ENCODE data around the gene ZNF407.

ZNF407 gene

DNA sequence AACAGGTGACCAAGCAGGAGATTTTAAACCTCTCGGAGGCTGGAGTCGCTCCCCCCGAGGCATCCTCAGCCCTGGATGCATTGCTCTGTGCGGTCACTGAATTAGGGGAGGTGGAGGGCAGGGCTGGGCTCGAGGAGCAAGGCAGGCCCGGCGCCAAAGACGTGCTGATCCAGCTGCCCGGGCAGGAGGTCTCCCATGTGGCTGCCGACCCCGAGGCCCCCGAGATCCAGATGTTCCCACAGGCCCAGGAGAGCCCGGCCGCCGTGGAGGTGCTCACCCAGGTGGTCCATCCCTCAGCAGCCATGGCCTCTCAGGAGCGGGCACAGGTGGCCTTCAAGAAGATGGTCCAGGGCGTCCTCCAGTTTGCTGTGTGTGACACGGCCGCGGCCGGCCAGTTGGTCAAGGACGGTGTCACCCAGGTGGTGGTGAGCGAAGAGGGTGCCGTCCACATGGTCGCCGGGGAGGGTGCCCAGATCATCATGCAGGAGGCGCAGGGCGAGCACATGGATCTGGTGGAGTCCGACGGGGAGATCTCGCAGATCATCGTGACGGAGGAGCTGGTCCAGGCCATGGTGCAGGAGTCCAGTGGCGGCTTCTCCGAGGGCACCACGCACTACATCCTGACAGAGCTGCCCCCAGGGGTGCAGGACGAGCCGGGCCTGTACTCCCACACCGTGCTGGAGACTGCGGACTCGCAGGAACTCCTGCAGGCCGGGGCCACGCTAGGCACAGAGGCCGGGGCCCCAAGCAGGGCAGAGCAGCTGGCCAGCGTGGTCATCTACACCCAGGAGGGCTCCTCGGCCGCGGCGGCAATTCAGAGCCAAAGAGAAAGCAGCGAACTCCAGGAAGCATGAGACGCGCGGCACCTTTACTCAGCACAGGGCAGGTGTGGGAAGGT is 466.2 kb downstream of the ZNF407 start:
- DNase-seq, result no peak

DNA sequence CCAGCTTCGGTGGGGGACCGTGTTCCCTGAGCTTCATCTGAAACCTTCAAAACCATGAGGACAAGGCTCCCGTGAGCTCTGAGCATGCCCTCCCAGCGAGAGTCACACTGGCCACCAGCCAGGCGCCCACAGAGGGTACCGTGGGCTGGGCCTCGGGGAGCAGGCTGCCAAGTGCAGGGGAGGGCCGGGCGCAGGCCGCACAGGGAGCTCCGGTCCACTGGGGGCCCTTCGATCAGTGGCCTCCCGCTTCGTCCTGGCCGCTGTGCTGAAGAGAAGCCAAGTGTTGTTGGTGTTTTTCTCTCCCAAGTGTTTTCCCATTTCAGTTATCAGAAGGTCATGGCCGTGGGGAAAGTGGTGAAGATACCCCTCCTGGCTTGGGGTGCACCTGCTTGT is 466.8 kb downstream of the ZNF407 start:
- DNase-seq, result no peak

DNA sequence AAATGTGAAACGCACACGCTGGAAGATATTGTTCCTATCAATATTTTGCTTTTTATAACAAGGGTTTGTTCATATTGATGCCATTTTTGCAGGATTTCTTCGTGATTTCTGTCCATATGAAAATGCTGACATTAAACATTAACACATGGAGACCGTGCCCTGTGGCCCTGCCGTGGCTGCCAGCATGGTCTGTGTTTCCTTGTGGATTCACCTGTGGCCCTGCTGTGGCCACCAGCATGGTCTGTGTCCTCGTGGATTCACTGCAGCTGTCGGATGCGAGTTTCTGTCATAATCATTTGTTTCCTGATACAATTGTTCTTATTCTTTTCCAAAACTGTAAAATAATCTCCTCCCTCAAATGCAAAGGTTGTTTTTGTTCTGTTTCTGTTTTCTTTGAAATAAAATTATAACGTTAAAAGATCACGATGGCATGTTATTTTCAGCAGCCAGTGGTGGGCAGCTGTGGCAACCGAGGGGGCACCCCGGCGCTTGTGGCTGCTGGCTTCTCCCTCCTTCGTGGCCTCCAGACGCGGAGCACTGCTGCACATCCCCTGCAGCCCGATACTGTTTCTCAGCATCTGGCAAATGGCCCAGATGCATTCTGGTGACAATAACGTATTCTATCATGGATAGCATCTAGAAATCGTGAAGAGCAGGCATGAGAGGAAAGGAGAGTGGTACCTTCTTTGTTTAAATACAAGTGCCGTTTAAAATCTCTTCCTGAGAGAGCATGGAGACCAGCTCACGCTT is 467.8 kb downstream of the ZNF407 start:
- DNase-seq, result no peak

DNA sequence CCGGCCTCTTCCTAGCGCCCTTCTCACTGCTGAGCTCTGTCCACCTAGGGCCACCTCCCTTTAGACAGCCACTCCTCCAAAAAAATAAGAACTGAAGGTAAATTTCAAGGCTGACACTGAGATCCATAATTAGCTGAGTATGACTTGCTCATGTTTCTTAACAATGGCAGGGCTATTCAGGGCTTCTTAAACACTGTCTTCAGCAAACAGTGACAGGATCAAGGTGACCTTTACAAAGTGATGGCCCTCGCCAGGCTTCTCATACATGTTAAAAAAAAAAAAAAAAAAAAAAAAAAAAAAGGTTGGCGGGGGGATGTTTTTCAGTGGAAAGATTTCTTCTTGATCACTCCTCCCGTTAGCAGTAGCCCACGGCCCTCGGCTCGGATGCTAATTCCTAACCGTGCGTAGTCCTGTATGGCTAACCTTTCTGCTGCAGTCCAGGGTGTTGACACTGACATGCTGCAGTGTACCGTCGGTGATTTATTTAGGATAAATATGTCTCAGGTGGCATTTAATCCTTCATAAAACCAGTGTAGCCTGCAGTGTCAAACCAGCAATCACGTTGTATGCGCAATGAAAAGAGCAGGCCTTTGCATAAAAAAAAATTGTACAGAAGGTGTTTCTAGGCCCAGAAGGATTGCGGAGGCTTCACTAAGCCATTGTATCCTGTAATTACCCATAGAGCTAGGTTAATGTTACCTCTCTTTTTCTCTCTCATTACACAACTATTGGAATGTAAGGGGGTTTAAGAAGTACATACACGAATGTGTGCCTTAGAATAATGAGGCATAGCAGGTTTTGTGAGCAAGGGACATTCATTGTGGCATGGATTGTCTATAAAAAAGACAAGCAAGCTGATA is 468.6 kb downstream of the ZNF407 start:
- DNase-seq, result no peak

DNA sequence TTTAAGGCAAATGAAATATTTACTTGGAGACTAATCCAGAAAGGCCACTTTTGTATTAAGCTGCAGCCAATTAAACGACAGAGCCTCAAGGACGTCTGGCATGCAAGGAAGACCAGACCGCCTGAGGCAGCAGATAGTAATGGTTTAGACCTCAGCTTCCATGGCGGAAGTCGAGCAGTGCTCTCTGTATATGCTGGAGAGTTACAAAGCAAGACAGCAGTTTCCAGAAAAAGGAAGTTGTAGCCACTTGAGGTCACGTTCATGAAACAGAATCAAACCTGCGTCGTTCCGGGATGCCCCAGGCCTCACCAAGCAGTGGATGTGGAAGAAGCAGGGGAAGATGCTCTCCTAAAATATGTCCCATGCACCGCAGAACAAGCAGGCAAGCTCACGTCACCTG is 469.3 kb downstream of the ZNF407 start:
- DNase-seq, result no peak

DNA sequence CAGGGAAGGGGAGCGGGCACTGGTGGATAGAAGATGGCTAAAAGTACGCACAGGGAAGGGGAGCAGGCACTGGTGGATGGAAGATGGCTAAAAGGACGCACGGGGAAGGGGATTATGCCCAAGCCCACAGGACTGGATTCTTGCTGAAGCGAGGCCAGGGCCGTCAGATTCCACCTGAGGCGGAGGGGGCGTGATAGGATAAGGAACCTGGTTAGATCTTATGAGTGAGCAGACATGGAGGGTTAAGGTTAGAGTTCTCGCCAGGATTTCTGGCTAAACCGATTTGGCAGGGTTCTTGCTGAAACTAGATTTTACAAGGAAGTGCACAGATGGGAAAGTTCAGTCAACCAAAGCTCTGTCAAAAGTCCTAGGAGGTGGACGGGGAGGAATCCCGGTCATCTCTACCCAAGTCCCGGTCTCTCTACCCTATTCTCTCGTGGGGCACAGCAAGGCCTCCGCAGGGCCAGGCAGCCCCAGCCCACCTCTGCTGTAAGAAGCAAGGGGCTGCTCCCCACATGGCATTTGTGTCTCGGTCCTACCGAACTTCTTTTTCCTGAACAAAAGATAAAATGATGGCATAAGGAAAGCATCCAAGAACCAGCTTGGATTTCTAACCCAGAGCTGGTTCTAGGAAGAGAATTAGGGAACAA is 470.5 kb downstream of the ZNF407 start:
- no peak for DNase-seq

DNA sequence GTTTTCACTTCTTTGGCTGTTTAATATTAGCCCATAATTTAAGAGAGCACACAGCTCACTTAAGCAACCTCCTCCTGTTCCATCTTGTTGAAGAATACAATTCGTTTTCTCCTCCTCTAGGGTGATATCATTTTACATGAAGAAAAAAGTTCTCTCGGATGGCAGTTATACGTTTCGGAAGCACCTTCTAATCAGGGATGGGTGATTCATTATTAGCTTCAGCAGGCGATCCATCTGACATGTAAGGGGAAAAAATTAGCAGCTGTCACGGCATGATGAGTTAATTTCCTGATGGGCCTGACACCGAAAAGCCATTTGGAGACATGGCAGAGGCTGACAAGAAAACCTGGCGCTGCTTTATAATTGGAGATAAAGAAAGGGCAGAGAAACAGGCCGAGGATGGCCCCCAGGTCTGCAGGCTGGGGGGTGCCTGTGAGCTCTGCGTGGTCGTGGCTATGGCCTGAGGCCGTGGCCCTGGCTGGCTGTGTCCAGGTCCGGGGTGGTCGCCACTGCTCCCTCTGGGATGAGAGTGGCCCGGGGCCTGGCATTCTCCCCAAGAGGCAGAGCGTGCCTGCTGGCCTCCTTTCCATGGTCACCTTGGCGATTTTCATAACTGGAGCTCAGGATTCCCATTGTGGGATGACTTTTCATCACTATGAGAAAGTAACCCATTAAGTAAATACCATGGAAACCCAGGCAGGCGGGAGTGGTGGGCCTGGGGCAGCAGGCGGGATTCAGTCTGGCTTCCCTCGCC is 471.2 kb downstream of the ZNF407 start:
- DNase-seq, result no peak

DNA sequence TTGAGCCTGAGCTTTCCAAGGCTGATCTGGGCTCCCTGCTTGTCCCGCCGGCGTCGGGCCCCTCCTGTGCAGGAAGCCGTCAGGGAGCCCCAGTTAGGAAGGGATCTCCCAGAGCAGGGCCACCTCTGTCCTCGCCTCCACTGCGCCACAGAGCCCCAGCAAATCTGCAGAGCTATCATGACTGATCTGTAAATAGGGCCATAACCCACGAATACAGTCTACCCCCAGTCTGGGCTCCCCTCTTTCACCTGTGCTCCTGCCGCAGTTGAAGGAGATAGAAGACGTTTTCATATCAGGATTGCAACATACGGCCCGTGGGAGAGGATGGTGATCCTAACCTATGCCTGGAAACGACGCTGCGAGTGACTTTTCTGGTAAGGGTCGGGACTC is 472.6 kb downstream of the ZNF407 start:
- no peak for DNase-seq

DNA sequence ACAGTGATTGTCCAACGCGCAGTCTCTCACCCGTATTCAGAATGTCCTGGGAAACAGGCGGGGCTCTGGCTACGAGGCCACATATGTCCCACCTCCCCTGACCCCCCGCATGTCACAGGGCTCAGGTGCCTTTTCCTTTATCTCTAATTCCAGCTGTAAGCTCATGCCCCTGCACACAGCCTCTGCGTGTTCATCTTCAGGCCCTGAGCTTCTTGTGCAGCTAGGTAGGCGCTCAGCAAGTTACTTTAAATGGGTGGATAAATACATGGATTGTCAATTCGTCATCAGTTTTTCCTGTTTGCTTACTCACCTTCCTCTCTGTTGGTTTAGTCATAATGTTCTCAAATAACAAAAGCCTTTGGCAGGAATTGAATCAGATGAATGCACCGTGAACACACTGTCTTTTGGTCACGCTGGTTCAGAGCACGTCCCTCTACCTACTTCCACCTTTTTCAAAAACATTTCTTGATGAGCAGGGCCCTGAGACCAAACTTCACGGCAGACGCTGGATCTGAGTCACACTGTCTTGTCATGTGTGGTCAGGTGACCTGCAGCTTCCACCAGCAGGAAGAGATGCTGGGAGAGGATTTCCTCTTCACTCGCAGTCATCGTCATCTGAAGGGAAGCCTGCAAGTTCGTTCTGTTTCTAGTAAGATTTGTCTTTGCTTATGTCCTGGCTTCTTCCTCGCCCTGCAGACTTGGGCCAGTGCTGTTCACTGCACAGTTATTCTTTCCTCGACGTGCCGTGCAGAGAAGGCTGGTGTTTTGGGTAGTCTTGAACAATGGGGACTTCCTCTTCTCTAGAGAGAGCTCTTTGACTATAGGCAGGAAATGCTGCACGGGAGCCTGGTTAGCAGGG is 473.2 kb downstream of the ZNF407 start:
- peak; percentile 68 for DNase-seq

DNA sequence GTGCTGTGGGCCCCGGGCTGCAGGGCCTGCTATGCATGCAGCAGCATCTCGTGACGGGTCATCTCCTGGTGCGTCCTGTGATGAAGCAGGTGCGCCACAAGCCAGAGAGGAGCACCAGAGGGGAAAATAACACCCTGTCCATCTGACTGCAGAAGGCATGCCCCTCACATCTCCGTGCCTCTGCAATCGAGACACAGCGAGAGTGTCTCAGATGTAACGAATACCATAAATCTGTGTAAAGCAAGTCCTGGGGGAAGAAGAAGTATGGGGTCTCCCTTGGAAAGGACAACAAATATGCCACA is 473.8 kb downstream of the ZNF407 start:
- no peak for DNase-seq

DNA sequence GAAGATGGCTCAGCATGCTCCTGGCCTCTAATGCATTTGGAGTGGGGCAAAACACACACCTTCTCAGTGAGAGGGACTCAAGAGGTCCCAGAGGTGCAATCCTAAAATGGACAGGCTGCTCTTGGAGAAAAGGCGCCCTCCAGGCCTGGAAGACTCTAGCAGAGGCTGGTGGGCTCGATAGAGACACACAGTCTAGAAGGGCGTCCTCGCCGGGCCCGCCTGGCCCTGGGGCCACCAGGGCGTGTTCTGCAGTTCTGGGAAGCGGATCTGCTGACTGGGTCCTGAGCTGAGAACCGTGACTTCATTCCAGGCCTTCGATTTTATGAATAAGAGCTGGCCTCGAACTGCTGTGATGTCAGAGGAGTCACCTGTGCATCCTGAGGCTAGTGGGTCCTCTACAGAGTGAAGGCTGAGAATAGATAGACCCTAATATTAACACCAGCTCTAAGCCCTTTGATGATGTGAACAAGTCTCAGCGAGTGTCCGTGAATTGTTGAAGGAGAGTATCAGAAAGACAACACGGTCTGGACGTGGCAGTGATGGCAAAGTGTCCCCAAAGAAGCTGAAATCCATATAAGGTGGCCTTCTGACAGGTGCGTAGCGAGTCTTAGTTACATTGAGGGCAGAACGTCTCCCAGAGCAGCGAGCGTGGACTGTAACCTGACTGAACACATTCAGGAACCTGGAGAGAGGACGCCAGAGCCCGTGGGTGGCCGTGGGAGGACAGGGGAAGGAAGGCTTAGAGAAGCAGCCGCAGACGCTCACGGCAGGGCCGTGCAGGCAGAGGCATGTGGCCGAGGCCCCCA is 474.4 kb downstream of the ZNF407 start:
- no peak for DNase-seq

DNA sequence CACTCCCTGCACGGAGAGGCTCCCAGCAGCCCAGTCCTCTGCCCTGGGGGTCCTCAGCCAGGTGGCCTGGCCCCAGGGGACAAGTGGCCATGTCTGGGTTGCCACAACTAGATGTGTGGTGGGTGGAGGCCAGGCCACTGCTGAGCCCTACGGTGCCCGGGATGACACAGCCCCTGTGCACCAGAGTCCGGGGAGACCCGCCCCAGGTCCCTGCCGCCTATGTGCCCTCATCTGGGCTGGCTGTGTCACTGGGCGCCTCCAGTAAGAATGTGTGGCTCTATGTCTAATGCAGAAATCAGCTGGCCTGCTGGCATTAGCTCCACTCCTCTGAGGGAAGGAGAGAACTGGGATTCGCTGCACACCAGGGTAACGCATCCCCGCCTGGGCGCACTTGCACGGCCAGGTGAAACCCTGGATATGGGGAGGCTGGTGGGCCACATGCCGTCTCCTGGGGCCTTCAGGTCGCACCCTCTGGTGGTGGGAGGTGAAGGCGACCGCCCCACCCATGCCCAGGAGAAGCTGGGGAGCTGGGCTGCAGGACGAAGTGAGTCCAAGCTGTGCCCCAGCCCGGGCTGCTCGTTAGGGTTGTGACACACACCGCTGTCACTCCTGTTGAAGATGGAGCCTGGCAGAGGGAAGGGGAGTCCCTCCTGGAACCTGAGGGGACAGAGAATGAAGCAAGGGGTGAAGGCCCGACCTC is 475.2 kb downstream of the ZNF407 start:
- DNase-seq, result no peak

DNA sequence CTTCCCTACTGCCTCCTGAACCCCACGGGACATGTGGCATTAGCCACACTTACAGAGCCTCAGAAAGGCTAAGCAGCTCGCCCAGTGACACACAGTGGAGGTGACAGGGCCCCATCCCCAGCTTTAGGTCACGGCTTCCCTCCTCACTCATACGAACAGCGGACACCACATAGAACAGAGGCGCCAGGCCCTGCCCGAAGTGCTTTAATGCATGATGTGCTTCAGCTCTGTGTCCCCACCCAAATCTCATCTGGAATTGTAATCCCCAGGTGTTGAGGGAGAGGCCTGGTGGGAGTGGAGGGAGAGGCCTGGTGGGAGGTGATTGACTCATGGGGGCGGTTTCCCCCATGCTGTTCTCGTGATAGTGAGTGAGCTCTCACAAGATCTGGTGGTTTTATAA is 476.0 kb downstream of the ZNF407 start:
- no peak for DNase-seq

DNA sequence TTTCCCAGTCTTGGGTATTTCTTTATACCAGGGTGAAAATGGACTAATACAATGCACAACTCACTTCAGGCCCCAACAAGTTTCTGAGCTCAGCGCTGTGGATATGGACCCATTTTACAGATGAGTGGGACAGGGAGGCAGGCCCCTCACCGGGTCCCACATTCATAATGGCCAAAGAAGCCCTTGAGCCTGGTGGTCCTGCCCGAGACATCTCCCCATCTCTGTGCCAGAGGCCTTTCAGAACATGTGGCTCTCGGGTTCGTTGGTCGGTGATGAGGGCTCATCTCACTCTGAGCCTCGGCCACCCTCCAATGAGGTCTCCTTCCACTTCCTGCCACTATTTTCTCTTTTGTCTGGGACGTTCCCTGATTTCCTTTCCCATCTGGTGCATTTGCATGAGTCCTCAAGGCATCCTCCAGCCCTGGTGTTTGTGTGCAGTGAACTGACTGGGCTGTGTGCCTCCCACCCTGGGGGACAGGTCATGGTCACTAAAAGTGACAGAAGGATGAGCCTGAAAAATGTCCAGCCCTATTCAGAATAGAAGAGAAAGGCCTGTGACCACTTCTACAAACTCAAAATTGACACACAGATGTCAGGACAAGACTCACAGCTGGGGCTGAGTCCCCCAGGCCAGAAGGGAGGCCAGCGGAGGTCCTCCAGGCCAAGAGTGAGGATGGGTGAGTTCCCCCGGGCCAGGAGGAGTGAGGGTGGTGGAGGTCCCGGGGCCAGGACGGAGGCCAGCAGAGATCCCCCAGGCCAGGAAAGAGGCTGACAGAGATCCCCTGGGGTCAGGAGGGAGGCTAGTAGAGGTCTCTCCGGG is 476.7 kb downstream of the ZNF407 start:
- DNase-seq, result no peak

DNA sequence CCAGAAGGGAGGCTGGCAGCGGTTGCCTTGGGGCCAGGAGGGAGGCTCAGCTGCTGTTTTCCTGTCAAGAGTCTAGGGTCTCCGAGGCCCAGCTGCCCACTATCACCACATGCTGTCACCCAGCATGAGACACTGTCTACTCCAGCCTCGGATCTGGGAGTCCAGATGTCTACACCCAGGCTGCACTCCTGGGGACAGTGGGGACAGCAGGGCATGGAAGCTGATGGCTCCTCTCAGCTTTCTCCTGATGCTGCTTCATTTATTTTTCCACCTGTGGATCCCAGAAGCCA is 477.3 kb downstream of the ZNF407 start:
- no peak for DNase-seq

DNA sequence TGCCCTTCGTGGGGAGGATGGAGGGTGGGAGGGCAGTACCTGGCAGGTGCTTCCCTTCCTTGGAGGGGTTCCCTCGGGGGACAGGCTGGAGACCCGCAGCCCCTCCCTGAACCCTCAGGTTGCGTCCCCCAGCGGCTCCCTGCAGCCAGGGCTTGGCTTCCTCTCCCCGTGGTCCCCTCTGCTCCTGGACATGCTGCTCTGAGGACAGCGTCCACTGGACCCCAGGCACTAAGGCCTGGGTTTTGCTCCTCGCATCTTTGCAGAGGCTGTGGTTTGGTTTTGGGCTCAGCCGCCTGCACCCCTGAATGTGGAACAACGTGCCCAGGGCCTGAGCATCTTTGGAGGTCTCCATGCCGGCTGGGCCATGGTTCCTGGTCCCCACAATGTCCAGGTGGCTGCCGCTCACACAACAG is 477.8 kb downstream of the ZNF407 start:
- no peak for DNase-seq

DNA sequence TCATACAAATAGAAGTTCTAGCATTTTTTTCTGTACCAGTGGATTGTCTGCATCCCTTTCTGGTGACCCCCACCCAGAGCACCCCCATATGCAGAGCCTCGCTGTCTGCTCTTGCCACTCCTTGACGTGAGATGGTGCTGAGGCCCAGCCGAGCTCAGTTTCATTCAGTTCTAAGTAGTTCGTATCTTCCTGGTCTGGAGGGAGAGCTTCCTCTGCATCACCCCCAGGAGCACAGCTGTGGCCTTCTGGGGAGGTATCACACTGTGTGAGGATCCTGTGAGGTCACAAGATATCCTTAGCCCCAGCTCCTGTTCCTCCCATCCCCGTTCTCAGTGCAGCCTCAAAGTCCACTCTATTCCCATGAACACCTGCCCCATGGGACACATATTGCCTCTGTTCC is 478.6 kb downstream of the ZNF407 start:
- no peak for DNase-seq

DNA sequence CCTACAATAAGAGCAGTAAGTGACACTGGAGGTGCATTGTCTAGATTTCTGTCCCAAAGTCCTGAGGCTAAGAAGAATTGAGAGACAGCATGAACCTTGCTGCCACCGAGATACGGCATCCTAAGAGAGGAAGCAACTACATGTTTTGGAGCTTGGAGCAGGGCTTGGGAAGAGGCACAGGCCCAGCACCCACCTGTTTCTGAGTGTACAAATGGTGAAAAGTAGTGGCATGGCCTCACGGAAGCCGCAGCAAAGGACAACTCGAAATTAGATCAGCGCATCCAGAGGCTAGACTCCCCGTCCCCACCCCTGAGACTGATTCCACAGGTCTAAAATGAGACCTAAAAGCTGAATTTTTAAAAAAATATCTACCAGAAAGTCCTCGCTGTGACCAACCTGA is 483.8 kb downstream of the ZNF407 start:
- DNase-seq, result no peak

DNA sequence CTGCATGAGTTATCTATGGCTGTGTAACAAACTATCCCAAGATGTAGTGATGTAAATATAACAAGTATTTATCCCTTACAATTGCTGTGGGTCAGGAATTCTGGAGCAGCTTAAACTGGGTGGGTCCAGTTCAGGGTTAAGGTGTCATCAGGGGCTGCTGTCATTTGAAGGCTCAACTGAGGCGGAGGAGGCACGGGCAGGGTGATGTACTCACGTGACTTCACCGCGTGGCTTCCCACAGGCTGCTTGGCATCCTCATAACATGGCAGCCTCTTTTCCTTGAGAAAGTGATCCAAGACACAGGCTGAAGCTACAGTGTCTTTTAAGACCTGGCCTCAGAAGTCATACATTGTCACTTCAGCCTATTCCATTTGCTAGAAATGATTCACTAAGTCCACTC is 485.5 kb downstream of the ZNF407 start:
- DNase-seq, result no peak
